Right cardiac atrium (tissue), 5 donors: ENCODE data around the gene DYNC2H1. TPM values are rescaled to one million over a fixed set of nuclear protein-coding genes. Genes with fewer than 3 reads are reported as not detected.

Source experiments
- ATAC-seq, 2 donors: fragments of 200-7000 bp; cut with Tn5 transposase; one replicate each; pipeline versions ENCODE4 v1.8.0 to v1.9.1; 2020; ENCODE audit warnings: moderate library complexity in 2 of 2, mild to moderate bottlenecking in 1 of 2
- DNase-seq, 3 donors: peaks; one replicate each; pipeline ENCODE4 v3.0.0-alpha.2; 2020
- H3K27ac ChIP-seq: one replicate; pipeline ENCODE4 v1.5.1; 2013; ENCODE audit warnings: mild to moderate bottlenecking, low read length, control low read depth, moderate library complexity
- H3K27me3 ChIP-seq: one replicate; pipeline ENCODE4 v1.6.1; 2013; ENCODE audit not compliant: control insufficient read depth, insufficient read depth
- H3K4me1 ChIP-seq: one replicate; pipeline ENCODE4 v1.6.1; 2013; ENCODE audit warnings: low read length; ENCODE audit not compliant: control insufficient read depth, insufficient read depth
- H3K4me3 ChIP-seq: one replicate; pipeline ENCODE4 v1.5.1; 2013; ENCODE audit warnings: low read length, control low read depth
- H3K9me3 ChIP-seq: one replicate; pipeline ENCODE4 v1.6.1; 2013; ENCODE audit warnings: low read length; ENCODE audit not compliant: control insufficient read depth
- WGBS: extraction: QIAGEN DNeasy Blood & Tissue Kit; methylation state at CpG from one replicate; pipeline ENCODE4 v1.1.7; 2013; 5-methylcytosine and 5-hydroxymethylcytosine counted together
- intact Hi-C, 4 donors: fragments of 100-400 bp; cut with DNase I; formaldehyde crosslinking; loops; one replicate each; pipeline versions ENCODE4 v1.11.0 to v1.14.0; 2022 to 2023
- polyA plus RNA-seq: library from polyadenylated mRNA; stranded (reverse); fragments of 200-250 nt; gene quantifications from one replicate; pipeline ENCODE4 v1.2.3, GENCODE V29; 2013
- total RNA-seq, 4 donors: library from RNA; stranded (reverse); fragmentation: NEBNext Ultra II Directional; extraction: Animal tissue kit (Norgen Biotek cat#: 25700); gene quantifications; one replicate each; pipeline ENCODE4 v1.2.1, GENCODE V29; 2021
- donor health status: healthy with polysubstance abuse.
- donor health status: DM: no; HTN: yes; CAD: no.
- donor health status: DM: no; HTN: no; CAD: no.
- donor health status: DM: no; HTN: yes; CAD: no; lungs with severe emphysema.
- donor health status: DM: yes; HTN: yes; CAD: no.

The DYNC2H1 gene
- total and polyA plus RNA-seq, 5 donors: 4.3 to 9.4 (median 8.0) TPM

- H3K9me3 ChIP-seq: no peaks in the 10 kb centered on the region
- no peak overlapping the region for H3K27ac ChIP-seq
- intact Hi-C loops: no loop called here
- H3K27me3 ChIP-seq: no peaks in the 10 kb centered on the region
- peaks cover 2% of the 10 kb centered on the region for H3K4me1 ChIP-seq
- ATAC-seq (no peak), DNase-seq (no peak)
- 92% methylated on average over 6 of the region's 6 CpGs for WGBS
- no peak overlapping the region for H3K4me3 ChIP-seq
These were observed 223.2 kb downstream of the DYNC2H1 start for GRCh38 chr11:103332409-103332808.

GRCh38 chr11:103338621-103339484 is 229.6 kb downstream of the DYNC2H1 start:
- Histone ChIP-seq H3K27me3 (no peaks in the 10 kb centered on the region), H3K4me1 (no peaks in the 10 kb centered on the region), H3K9me3 (no peaks in the 10 kb centered on the region), H3K27ac (no peak overlapping the region), H3K4me3 (no peak overlapping the region)
- intact Hi-C loops: no loop called here
- WGBS: 71% methylated on average over 2 of the region's 2 CpGs
- ATAC-seq (no peak), DNase-seq (peak in 1 of 3 donors; percentile 33)

- intact Hi-C loops: no loop called here
- Histone ChIP-seq H3K27me3 (no peaks in the 10 kb centered on the region), H3K4me3 (no peak overlapping the region), H3K27ac (no peak overlapping the region), H3K9me3 (no peaks in the 10 kb centered on the region), H3K4me1 (no peaks in the 10 kb centered on the region)
- 81% methylated on average over 6 of the region's 6 CpGs for WGBS
- ATAC-seq (no peak), DNase-seq (no peak)
These were observed 230.2 kb downstream of the DYNC2H1 start for GRCh38 chr11:103339485-103339857.

- intact Hi-C loops: no loop called here
- H3K4me3 ChIP-seq: no peak overlapping the region
- ATAC-seq: no peak
- H3K4me1 ChIP-seq: no peaks in the 10 kb centered on the region
- 30% methylated on average over 1 of the region's 1 CpG for WGBS
- no peaks in the 10 kb centered on the region for H3K27me3 ChIP-seq
- DNase-seq: no peak
- no peaks in the 10 kb centered on the region for H3K9me3 ChIP-seq
- H3K27ac ChIP-seq: no peak overlapping the region
These were observed 231.7 kb downstream of the DYNC2H1 start for GRCh38 chr11:103340956-103341355.

- no peaks in the 10 kb centered on the region for H3K9me3 ChIP-seq
- no peak for DNase-seq
- H3K27me3 ChIP-seq: no peaks in the 10 kb centered on the region
- ATAC-seq: no peak
- 73% methylated on average over 4 of the region's 4 CpGs for WGBS
- intact Hi-C loops: no loop called here
- no peak overlapping the region for H3K4me3 ChIP-seq
- no peaks in the 10 kb centered on the region for H3K4me1 ChIP-seq
- H3K27ac ChIP-seq: no peak overlapping the region
These were observed 235.7 kb downstream of the DYNC2H1 start for GRCh38 chr11:103344886-103345285.

GRCh38 chr11:103349595-103349994 is 240.4 kb downstream of the DYNC2H1 start:
- Histone ChIP-seq H3K27ac (no peak overlapping the region), H3K9me3 (no peaks in the 10 kb centered on the region), H3K27me3 (no peaks in the 10 kb centered on the region), H3K4me3 (no peak overlapping the region), H3K4me1 (no peaks in the 10 kb centered on the region)
- no peak for ATAC-seq
- intact Hi-C loops: no loop called here
- DNase-seq: no peak
- WGBS: 99% methylated on average over 2 of the region's 2 CpGs

GRCh38 chr11:103354656-103355055 is 245.4 kb downstream of the DYNC2H1 start:
- Histone ChIP-seq H3K4me3 (no peak overlapping the region), H3K9me3 (no peaks in the 10 kb centered on the region), H3K27ac (no peak overlapping the region), H3K4me1 (no peaks in the 10 kb centered on the region), H3K27me3 (no peaks in the 10 kb centered on the region)
- DNase-seq (no peak), ATAC-seq (no peak)
- intact Hi-C loops: no loop called here

GRCh38 chr11:103358251-103358650 is 249.0 kb downstream of the DYNC2H1 start:
- WGBS: 98% methylated on average over 2 of the region's 2 CpGs
- no peaks in the 10 kb centered on the region for H3K4me1 ChIP-seq

GRCh38 chr11:103359216-103359615 is 250.0 kb downstream of the DYNC2H1 start:
- DNase-seq (no peak), ATAC-seq (no peak)
- Histone ChIP-seq H3K27ac (no peak overlapping the region), H3K4me3 (no peak overlapping the region), H3K9me3 (no peaks in the 10 kb centered on the region), H3K4me1 (no peaks in the 10 kb centered on the region), H3K27me3 (no peaks in the 10 kb centered on the region)
- WGBS: 93% methylated on average over 4 of the region's 4 CpGs
- intact Hi-C loops: no loop called here

More at GRCh38 chr11:103358251-103358650, 249.0 kb downstream of the DYNC2H1 start:
- H3K27me3 ChIP-seq: no peaks in the 10 kb centered on the region
- H3K9me3 ChIP-seq: no peaks in the 10 kb centered on the region
- intact Hi-C loops: no loop called here
- DNase-seq (no peak), ATAC-seq (no peak)
- H3K4me3 ChIP-seq: no peak overlapping the region
- H3K27ac ChIP-seq: no peak overlapping the region

- 56% methylated on average over 1 of the region's 1 CpG for WGBS
- no peaks in the 10 kb centered on the region for H3K4me1 ChIP-seq
- ATAC-seq (no peak), DNase-seq (no peak)
- no peaks in the 10 kb centered on the region for H3K9me3 ChIP-seq
- H3K27me3 ChIP-seq: no peaks in the 10 kb centered on the region
- H3K27ac ChIP-seq: no peak overlapping the region
- H3K4me3 ChIP-seq: no peak overlapping the region
- intact Hi-C loops: no loop called here
These were observed 255.5 kb downstream of the DYNC2H1 start for GRCh38 chr11:103364687-103365086.

- intact Hi-C loops: no loop called here
- ATAC-seq (no peak), DNase-seq (no peak)
- no peaks in the 10 kb centered on the region for H3K27me3 ChIP-seq
- H3K4me3 ChIP-seq: no peak overlapping the region
- H3K4me1 ChIP-seq: no peaks in the 10 kb centered on the region
- 68% methylated on average over 3 of the region's 3 CpGs for WGBS
- H3K9me3 ChIP-seq: no peaks in the 10 kb centered on the region
- no peak overlapping the region for H3K27ac ChIP-seq
These were observed 258.4 kb downstream of the DYNC2H1 start for GRCh38 chr11:103367650-103368049.

GRCh38 chr11:103368145-103368544 is 258.9 kb downstream of the DYNC2H1 start:
- H3K4me3 ChIP-seq: no peak overlapping the region
- no peaks in the 10 kb centered on the region for H3K9me3 ChIP-seq
- no peak for ATAC-seq
- DNase-seq: no peak
- H3K4me1 ChIP-seq: no peaks in the 10 kb centered on the region
- H3K27ac ChIP-seq: no peak overlapping the region
- no peaks in the 10 kb centered on the region for H3K27me3 ChIP-seq
- 67% methylated on average over 1 of the region's 1 CpG for WGBS
- intact Hi-C loops: no loop called here
